Activated CD4-positive, alpha-beta T cell treated with anti-CD3 and anti-CD28 coated beads for 1 hour (primary cell): ENCODE data around the gene CRELD1.
A peak's percentile ranks its signal among the peaks of the same experiment; 100 is the strongest.
"Not testable (repeated sequence)": the region's sequence is repeated elsewhere in the genome, so short reads cannot be mapped to it uniquely, and the experiment has no call there.

Experiments
- DNase-seq: peaks from one replicate; pipeline ENCODE4 v3.0.0-alpha.2; 2020

Gene CRELD1

GRCh38 chr3:9937486-9938238, 4.0 kb downstream of the CRELD1 start:
- DNase-seq = no peak

- DNase-seq = no peak
These were observed 5.3 kb downstream of the CRELD1 start for GRCh38 chr3:9938966-9939365.

GRCh38 chr3:9939906-9940305, 6.3 kb downstream of the CRELD1 start:
- DNase-seq = not testable (repeated sequence)

- DNase-seq = no peak
These were observed 7.1 kb downstream of the CRELD1 start for GRCh38 chr3:9940746-9941145.

- DNase-seq = no peak
These were observed 8.5 kb downstream of the CRELD1 start for GRCh38 chr3:9942164-9942563.

- DNase-seq = no peak
These were observed 9.5 kb downstream of the CRELD1 start for GRCh38 chr3:9942934-9943690.

- no peak for DNase-seq
These were observed 10.6 kb downstream of the CRELD1 start for GRCh38 chr3:9944271-9944670.

GRCh38 chr3:9945358-9945757, 11.7 kb downstream of the CRELD1 start:
- no peak for DNase-seq

- peak; percentile 73 for DNase-seq
These were observed 12.7 kb downstream of the CRELD1 start for GRCh38 chr3:9946112-9947024.

GRCh38 chr3:9947025-9947995, 13.7 kb downstream of the CRELD1 start:
- DNase-seq = no peak

GRCh38 chr3:9948586-9948985, 15.0 kb downstream of the CRELD1 start:
- no peak for DNase-seq

- DNase-seq = no peak
These were observed 15.5 kb downstream of the CRELD1 start for GRCh38 chr3:9949115-9949514.

GRCh38 chr3:9949626-9950025, 16.0 kb downstream of the CRELD1 start:
- DNase-seq = no peak

GRCh38 chr3:9951126-9951525, 17.5 kb downstream of the CRELD1 start:
- no peak for DNase-seq

GRCh38 chr3:9951598-9951961, 17.9 kb downstream of the CRELD1 start:
- DNase-seq = no peak

GRCh38 chr3:9951962-9952805, 18.6 kb downstream of the CRELD1 start, which contains the start of gene PRRT3:
TSS of gene PRRT3 (minus strand) at chr3:9952408. CDS start at chr3:9950115, 2,293 bp downstream.
- peak; percentile 41 for DNase-seq

GRCh38 chr3:9955067-9955502, 21.5 kb downstream of the CRELD1 start:
- no peak for DNase-seq

GRCh38 chr3:9955611-9956352, 22.1 kb downstream of the CRELD1 start:
- no peak for DNase-seq

- DNase-seq = no peak
These were observed 23.6 kb downstream of the CRELD1 start for GRCh38 chr3:9957214-9957613.

- no peak for DNase-seq
These were observed 31.7 kb downstream of the CRELD1 start for GRCh38 chr3:9965200-9965875.
